Stomach (tissue), 4 donors: ENCODE data around the gene MEGF10.

ENCODE experiments used
- CTCF ChIP-seq, 7 experiments: fragments of 450-650 bp in 4 of 7; fragments of 200-600 bp in 3 of 7; sonication (generic) in 3 of 7; IDR thresholded peaks; one replicate each; pipeline ENCODE4 v1.5.1; 2016 to 2019; ENCODE audit warnings: antibody characterized with exemption in 7 of 7, control low read depth in 2 of 7, mild to moderate bottlenecking in 1 of 7
- POLR2AphosphoS5 ChIP-seq, 3 donors: sonication (generic); formaldehyde crosslinking; IDR thresholded peaks; one replicate each; pipeline ENCODE4 v1.6.1; 2016; ENCODE audit warnings: antibody characterized with exemption in 3 of 3

GRCh38 chr5:127434588-127434987 is 144.0 kb downstream of the MEGF10 start:
- no peak for TF ChIP-seq POLR2AphosphoS5 (IDR thresholded peaks at IDR 0.05)
- TF ChIP-seq CTCF (IDR thresholded peaks at IDR 0.05), result no peak
